ENCODE data around the gene KATNAL1.

- TF ChIP-seq CTCF (optimal IDR thresholded peaks at IDR 0.05 in 1 of 3, IDR thresholded peaks at IDR 0.05 in 1 of 3, conservative IDR thresholded peaks at IDR 0.05 in 1 of 3; ENCODE audit: extremely low read depth in 1 of 3, insufficient read depth in 2 of 3, low read length in 3 of 3) (no peak), EZH2 (IDR thresholded peaks at IDR 0.05; ENCODE audit: low read length) (no peak)
Observed at GRCh38 chr13:30159446-30159839, 147.9 kb downstream of the KATNAL1 start.
